ENCODE results near the gene ITGB7.
"Not testable (repeated sequence)": the region's sequence is repeated elsewhere in the genome, so short reads cannot be mapped to it uniquely, and the experiment has no call there.

The ITGB7 gene

GRCh38 chr12:53179687-53180219 lies 27.3 kb downstream of the ITGB7 start:
- peak overlapping the region; percentile 84 for H3K27ac ChIP-seq

GRCh38 chr12:53178803-53179202 lies 28.2 kb downstream of the ITGB7 start:
- H3K27ac ChIP-seq, result not testable (repeated sequence)

More at GRCh38 chr12:53179687-53180219, 27.3 kb downstream of the ITGB7 start:
- TF ChIP-seq CTCF (conservative IDR thresholded peaks at IDR 0.05) (no peak), ZFX (IDR thresholded peaks at IDR 0.05) (no peak)

GRCh38 chr12:53177447-53177846 lies 29.6 kb downstream of the ITGB7 start:
- peak overlapping the region; percentile 40 for H3K27ac ChIP-seq

- TF ChIP-seq CTCF (conservative IDR thresholded peaks at IDR 0.05) (no peak), ZFX (IDR thresholded peaks at IDR 0.05) (no peak)
- peak overlapping the region; percentile 51 for H3K27ac ChIP-seq
Measured at GRCh38 chr12:53176750-53177149, 30.3 kb downstream of the ITGB7 start.

- H3K27ac ChIP-seq, result peak overlapping the region; percentile 60
- peak; percentile 84 for TF ChIP-seq CTCF (conservative IDR thresholded peaks at IDR 0.05)
- no peak for TF ChIP-seq ZFX (IDR thresholded peaks at IDR 0.05)
Measured at GRCh38 chr12:53174881-53175491, 32.1 kb downstream of the ITGB7 start.

DNA sequence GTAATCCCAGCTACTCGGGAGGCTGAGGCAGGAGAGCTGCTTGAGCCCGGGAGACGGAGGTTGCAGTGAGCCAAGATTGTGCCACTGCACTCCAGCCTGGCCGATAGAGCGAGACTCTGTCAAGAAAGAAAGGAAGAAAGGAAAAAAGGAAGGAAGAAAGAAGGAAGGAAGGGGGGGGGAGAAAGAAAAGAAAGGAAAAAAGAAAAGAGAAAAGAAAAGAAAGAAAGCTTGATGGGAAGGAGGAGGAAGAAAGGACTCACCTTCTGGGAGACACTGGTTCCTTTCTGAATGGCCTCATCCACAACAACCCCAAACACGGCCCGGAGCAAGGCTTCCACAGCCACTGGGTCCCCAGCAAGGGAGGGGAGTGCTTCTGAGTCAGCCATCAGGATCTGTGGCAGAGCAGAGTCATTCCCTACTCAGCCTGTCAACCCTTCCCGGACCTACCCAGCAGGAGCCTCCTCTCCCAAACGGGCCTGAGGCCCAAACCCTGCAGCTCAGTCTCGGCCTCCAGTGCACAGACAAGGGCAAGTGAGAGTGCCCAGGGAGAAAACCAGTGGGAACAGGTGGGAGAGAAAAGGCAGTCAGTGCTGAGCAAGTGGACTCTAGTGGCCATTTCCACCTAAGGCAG lies 33.9 kb downstream of the ITGB7 start:
- TF ChIP-seq CTCF (conservative IDR thresholded peaks at IDR 0.05) (no peak), ZFX (IDR thresholded peaks at IDR 0.05) (no peak)
- H3K27ac ChIP-seq, result peak overlapping the region; percentile 60

DNA sequence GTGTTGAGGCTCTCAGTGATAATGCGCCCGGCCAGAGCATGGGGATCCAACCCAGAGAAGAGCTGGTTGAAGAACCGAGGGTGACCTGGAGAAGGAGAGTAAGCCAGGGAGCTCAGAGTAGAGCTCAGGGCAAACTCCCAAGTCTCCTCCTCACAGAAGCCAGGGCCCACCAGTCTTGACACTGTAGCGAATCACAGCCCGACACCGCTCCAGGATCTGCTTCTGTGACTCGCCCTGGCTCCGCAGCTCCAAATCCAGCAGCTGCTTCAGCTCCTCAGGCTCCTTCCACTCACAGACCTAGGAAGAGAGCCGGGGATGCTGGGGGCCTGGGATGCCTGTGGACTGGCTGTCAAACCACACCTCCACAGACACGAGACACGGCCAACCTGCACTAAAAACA lies 34.7 kb downstream of the ITGB7 start:
- H3K27ac ChIP-seq, result peak overlapping the region; percentile 60
- TF ChIP-seq CTCF (conservative IDR thresholded peaks at IDR 0.05) (no peak), ZFX (IDR thresholded peaks at IDR 0.05) (no peak)

DNA sequence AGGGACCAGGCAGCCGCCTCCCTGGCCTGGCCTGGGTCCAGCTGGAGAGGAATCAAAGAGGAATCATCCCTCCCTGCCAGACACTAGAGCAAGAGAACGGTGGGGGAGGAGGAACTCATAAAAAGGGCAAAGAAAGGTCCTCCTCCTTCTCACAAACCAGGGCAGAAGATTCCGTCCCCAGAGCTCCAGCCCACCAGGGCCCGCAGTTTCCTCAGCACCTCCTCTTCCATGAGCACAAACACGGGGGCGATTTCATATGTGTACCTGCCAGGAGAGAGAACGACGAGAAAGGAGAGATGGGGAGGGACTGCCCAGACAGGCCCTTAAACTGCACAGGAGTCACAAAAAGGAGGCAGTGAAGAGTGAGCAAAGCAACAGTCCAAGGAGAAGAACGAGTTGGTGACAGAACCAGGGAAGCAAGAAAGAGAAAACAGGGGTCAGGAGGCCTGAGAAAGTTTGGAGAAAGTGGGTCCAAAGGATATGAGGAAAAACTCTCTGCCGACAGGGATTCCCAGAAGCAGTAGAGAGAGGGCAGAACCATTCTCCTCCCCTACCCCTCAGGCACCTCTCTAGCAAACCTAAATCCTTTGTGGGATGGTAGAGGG lies 35.2 kb downstream of the ITGB7 start:
- TF ChIP-seq CTCF (conservative IDR thresholded peaks at IDR 0.05) (no peak), ZFX (IDR thresholded peaks at IDR 0.05) (no peak)
- peak overlapping the region; percentile 60 for H3K27ac ChIP-seq
